B cell (primary cell): Measurements from ENCODE around the gene CDHR3. TPM values are rescaled to one million over a fixed set of nuclear protein-coding genes. Genes with fewer than 3 reads are reported as not detected.

Experiments
- ATAC-seq: fragments of 200-7000 bp; cut with Tn5 transposase; one replicate; pipeline ENCODE4 v1.10.0; 2021; ENCODE audit warnings: low read depth, mild to moderate bottlenecking, moderate number of reproducible peaks, moderate library complexity
- CTCF ChIA-PET: fragments of 350-600 bp; sonication (Branson Sonifier 250); formaldehyde crosslinking; loops from one replicate; lab custom pipeline; 2021; ENCODE audit warnings: antibody characterized with exemption, inconsistent platforms; lab: Charles Lee
- POLR2A ChIA-PET: fragments of 350-600 bp; sonication (Branson Sonifier 250); formaldehyde crosslinking; loops from one replicate; lab custom pipeline; 2021; ENCODE audit warnings: antibody characterized with exemption; lab: Charles Lee
- DNase-seq: peaks from one replicate; pipeline ENCODE4 v3.0.0; 2013
- H2AFZ ChIP-seq: 2 replicates; pipeline ENCODE4 v1.6.1; 2012; ENCODE audit warnings: mild to moderate bottlenecking, low read depth, low read length; ENCODE audit not compliant: insufficient read depth, poor library complexity, severe bottlenecking
- H3K27ac ChIP-seq, 2 donors: 1 replicate in 1 of 2; 2 replicates in 1 of 2; pipeline ENCODE4 v1.5.1; 2012 to 2013; ENCODE audit warnings: low read length in 2 of 2, mild to moderate bottlenecking in 2 of 2, moderate library complexity in 1 of 2
- H3K27me3 ChIP-seq, 4 experiments: fragments of 200-600 bp in 1 of 4; sonication (generic) in 1 of 4; replicated peaks in 1 of 4; 1 replicate in 2 of 4; 2 replicates in 2 of 4; pipeline versions ENCODE4 v1.6.1 to v1.7.0; 2013 to 2016; ENCODE audit warnings: low read length in 3 of 4, mild to moderate bottlenecking in 2 of 4, mixed read lengths in 1 of 4, moderate library complexity in 1 of 4; ENCODE audit not compliant: insufficient read depth in 4 of 4, control insufficient read depth in 3 of 4; ENCODE audit errors: control extremely low read depth in 1 of 4
- H3K36me3 ChIP-seq, 2 experiments: replicated peaks in 1 of 2; 1 replicate in 1 of 2; 2 replicates in 1 of 2; pipeline versions ENCODE4 v1.6.1 to v1.7.1; 2013; ENCODE audit warnings: low read length in 1 of 2; ENCODE audit not compliant: insufficient read depth in 2 of 2, control insufficient read depth in 1 of 2; ENCODE audit errors: control extremely low read depth in 1 of 2, extremely low read depth in 1 of 2
- H3K4me1 ChIP-seq, 2 donors: fragments of 200-600 bp in 1 of 2; sonication (generic) in 1 of 2; 1 replicate in 1 of 2; 2 replicates in 1 of 2; pipeline versions ENCODE4 v1.5.1 to v1.6.1; 2013 to 2017; ENCODE audit warnings: low read length in 2 of 2; ENCODE audit not compliant: control insufficient read depth in 2 of 2, insufficient read depth in 2 of 2
- H3K4me2 ChIP-seq: replicated peaks from 2 replicates; pipeline ENCODE3; 2012; ENCODE audit warnings: mild to moderate bottlenecking, low read depth, low read length; ENCODE audit not compliant: poor library complexity, severe bottlenecking
- H3K4me3 ChIP-seq, 5 experiments: fragments of 200-600 bp in 1 of 5; sonication (generic) in 1 of 5; 1 replicate in 3 of 5; 2 replicates in 2 of 5; pipeline versions ENCODE4 v1.5.1 to v1.7.0; 2011 to 2016; ENCODE audit warnings: low read length in 4 of 5, mild to moderate bottlenecking in 4 of 5, low read depth in 2 of 5, control low read depth in 1 of 5, moderate library complexity in 1 of 5; ENCODE audit not compliant: insufficient read depth in 1 of 5; ENCODE audit errors: control extremely low read depth in 1 of 5, extremely low read depth in 1 of 5
- H3K79me2 ChIP-seq: fragments of 200-600 bp; sonication (generic); one replicate; pipeline ENCODE4 v1.6.0; 2016; ENCODE audit warnings: low read length; ENCODE audit not compliant: control insufficient read depth, insufficient read depth
- H3K9ac ChIP-seq: fragments of 200-600 bp; sonication (generic); 2 replicates; pipeline ENCODE4 v1.6.1; 2017; ENCODE audit warnings: mild to moderate bottlenecking, low read length, moderate library complexity
- H3K9me3 ChIP-seq, 3 donors: one replicate each; pipeline versions ENCODE4 v1.6.1 to v1.7.1; 2013; ENCODE audit warnings: low read length in 2 of 3; ENCODE audit not compliant: control insufficient read depth in 2 of 3, insufficient read depth in 1 of 3; ENCODE audit errors: control extremely low read depth in 1 of 3
- H4K20me1 ChIP-seq: 2 replicates; pipeline ENCODE4 v1.6.0; 2012; ENCODE audit warnings: mild to moderate bottlenecking, low read length; ENCODE audit not compliant: insufficient read depth, control insufficient read depth, poor library complexity, severe bottlenecking
- H3K27ac Mint-ChIP-seq: one replicate; pipeline ENCODE4 v1.8.0; 2021; ENCODE audit warnings: mixed read lengths
- H3K27me3 Mint-ChIP-seq: one replicate; pipeline ENCODE4 v1.8.0; 2021; ENCODE audit warnings: mixed read lengths
- H3K4me1 Mint-ChIP-seq: one replicate; pipeline ENCODE4 v1.8.0; 2021; ENCODE audit warnings: mixed read lengths
- H3K4me3 Mint-ChIP-seq: one replicate; pipeline ENCODE4 v1.8.0; 2021; ENCODE audit warnings: mixed read lengths
- H3K9me3 Mint-ChIP-seq: one replicate; pipeline ENCODE4 v1.8.0; 2022; ENCODE audit warnings: mixed read lengths; ENCODE audit not compliant: insufficient read depth
- CTCF ChIP-seq: fragments of 200-600 bp; IDR thresholded peaks from one replicate; pipeline ENCODE4 v1.8.0; 2022; ENCODE audit warnings: antibody characterized with exemption, mild to moderate bottlenecking
- EZH2 ChIP-seq: IDR thresholded peaks from 2 replicates; pipeline ENCODE4 v1.6.1; 2012; ENCODE audit warnings: borderline replicate concordance, low read depth, mild to moderate bottlenecking, moderate library complexity, low read length; ENCODE audit not compliant: insufficient read depth, poor library complexity, severe bottlenecking
- WGBS: methylation state at CpG from one replicate; pipeline ENCODE4 v1.1.5; 2013; ENCODE audit warnings: missing lambda C conversion rate; ENCODE audit not compliant: insufficient coverage; 5-methylcytosine and 5-hydroxymethylcytosine counted together
- intact Hi-C: fragments of 100-400 bp; cut with micrococcal nuclease; formaldehyde crosslinking; loops from one replicate; pipeline ENCODE4 v1.10.0; 2022
- polyA plus RNA-seq: library from polyadenylated mRNA; depleted of rRNA; stranded (reverse); fragments of >200 nt; gene quantifications from 2 replicates; pipeline ENCODE4 v1.2.3, GENCODE V29; 2012
- total RNA-seq, 2 donors: library from RNA; stranded (reverse); fragments of 120-200 nt in 1 of 2; gene quantifications; 1 replicate in 1 of 2; 2 replicates in 1 of 2; pipeline versions ENCODE4 v1.2.3 to v1.2.4, GENCODE V29; 2013 to 2022

The CDHR3 gene
- total and polyA plus RNA-seq, 2 donors (not counting 1 experiment from before 2014, with no cell fraction given): 0.34 to 2.6 TPM

DNA sequence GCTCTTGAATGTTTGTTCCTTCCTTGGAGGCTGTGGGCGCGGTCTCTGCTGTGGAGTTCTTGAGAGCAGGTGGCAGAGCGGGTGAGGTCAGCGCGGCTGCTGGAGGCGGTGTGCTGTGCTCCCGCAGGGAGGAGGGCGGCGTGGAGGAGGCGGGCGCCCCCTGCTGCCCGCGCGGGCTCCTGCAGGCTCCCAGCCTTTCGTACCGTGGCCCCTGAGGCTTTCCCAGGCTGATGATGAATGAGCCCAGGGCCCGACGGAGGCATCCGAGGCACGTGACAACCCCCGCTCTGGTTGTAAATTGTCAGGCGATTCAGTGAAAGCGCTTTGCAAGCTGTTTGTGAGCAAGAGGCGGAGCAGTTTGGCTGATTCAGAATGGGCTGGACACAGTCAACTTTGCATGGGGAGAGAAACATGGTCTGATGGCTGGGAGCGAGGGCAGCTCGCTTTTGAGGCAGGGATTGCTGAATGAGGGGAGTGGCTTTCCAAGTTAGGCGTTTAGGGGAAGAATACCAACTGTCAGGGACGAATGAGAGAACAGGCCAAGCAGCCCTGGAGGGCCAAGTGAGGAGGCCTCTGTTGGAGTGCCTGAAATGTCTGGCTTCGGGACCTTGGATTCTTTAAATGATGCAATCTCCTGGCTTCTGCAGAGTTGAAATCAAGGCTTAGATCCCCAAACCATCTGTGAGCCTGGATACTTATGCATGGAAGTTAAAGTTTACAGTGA, 46.6 kb downstream of the CDHR3 start:
- POLR2A ChIA-PET: interaction anchor here (0.8 kb wide), 1 partner anchor 33 kb away, joined by 4 read pairs; no protein-coding TSS in a partner anchor
- peak; percentile 98 for ATAC-seq
- WGBS: 13% methylated on average over 28 of the region's 29 CpGs

More for the DNA sequence above, 46.6 kb downstream of the CDHR3 start:
- H3K4me1 ChIP-seq: peaks cover 17 to 18% of the 10 kb centered on the region in 2 donors
- Mint-ChIP-seq H3K4me1 (peaks cover 19% of the 10 kb centered on the region), H3K4me3 (peak overlapping the region; percentile 46), H3K9me3 (peaks cover 11% of the 10 kb centered on the region), H3K27me3 (peaks cover 4% of the 10 kb centered on the region), H3K27ac (peak overlapping the region; percentile 28)
- H3K4me3 ChIP-seq: no peak overlapping the region
- intact Hi-C loops: loop anchor here (1.0 to 2.0 kb wide), 5 partner anchors 33 to 352 kb away; partner anchors contain the start of gene ATXN7L1
- H3K9ac ChIP-seq: no peak overlapping the region
- H2AFZ ChIP-seq: peak overlapping the region; percentile 64
- CTCF ChIA-PET: interaction anchor here (0.6 to 6.8 kb wide), 11 partner anchors 10 to 357 kb away, joined by 3 to 38 read pairs (median 5); no protein-coding TSS in a partner anchor
- peaks cover 0 to 4% (median under 1%) of the 10 kb centered on the region in 4 experiments for H3K27me3 ChIP-seq
- no peaks in the 10 kb centered on the region for H3K79me2 ChIP-seq
- no peaks in the 10 kb centered on the region for H3K36me3 ChIP-seq
- H3K27ac ChIP-seq: no peak overlapping the region
- H3K9me3 ChIP-seq: peaks cover 0 to 24% (median 11%) of the 10 kb centered on the region in 3 donors
- TF ChIP-seq EZH2: no peak
- peak; percentile 88 for TF ChIP-seq CTCF
- peak; percentile 80 for DNase-seq
- peak overlapping the region; percentile 55 for H3K4me2 ChIP-seq
- H4K20me1 ChIP-seq: no peaks in the 10 kb centered on the region
